DND-41 (cell line): ENCODE data around the gene SLC38A3.

Experiments
- EZH2 ChIP-seq: IDR thresholded peaks from 3 replicates; pipeline ENCODE4 v1.6.1; 2012; ENCODE audit warnings: borderline replicate concordance, low read depth, mild to moderate bottlenecking, moderate library complexity, low read length, inconsistent platforms; ENCODE audit not compliant: severe bottlenecking
- TF ChIP-seq, protein P1 (sequence below): IDR thresholded peaks from 2 replicates; pipeline ENCODE4 v1.5.1; 2012; ENCODE audit warnings: borderline replicate concordance, low read length, moderate library complexity, mild to moderate bottlenecking; ENCODE audit not compliant: poor library complexity, severe bottlenecking; ENCODE audit errors: extremely low read depth

DNA sequence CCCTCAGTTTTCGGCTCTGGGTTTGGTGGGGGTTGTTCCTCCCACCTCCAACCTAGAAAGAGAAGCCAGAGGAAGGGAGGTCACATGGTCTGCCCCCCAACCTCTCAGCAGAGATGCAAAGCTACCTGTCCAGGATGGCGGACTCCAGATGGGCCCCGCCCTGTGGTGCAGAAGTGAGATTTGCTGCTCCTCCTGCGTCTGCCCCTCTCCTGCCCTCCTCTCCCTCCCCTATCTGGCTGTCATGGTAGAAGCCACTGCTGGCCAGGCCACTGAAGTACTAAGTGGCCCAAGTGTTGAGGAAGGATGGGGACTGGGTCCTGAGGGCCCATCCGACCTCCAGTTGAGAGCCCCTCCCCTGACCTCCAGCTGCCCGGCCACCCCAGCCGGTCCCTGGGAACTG, 61.8 kb downstream of the SLC38A3 start:
- TF ChIP-seq, protein P1, sequence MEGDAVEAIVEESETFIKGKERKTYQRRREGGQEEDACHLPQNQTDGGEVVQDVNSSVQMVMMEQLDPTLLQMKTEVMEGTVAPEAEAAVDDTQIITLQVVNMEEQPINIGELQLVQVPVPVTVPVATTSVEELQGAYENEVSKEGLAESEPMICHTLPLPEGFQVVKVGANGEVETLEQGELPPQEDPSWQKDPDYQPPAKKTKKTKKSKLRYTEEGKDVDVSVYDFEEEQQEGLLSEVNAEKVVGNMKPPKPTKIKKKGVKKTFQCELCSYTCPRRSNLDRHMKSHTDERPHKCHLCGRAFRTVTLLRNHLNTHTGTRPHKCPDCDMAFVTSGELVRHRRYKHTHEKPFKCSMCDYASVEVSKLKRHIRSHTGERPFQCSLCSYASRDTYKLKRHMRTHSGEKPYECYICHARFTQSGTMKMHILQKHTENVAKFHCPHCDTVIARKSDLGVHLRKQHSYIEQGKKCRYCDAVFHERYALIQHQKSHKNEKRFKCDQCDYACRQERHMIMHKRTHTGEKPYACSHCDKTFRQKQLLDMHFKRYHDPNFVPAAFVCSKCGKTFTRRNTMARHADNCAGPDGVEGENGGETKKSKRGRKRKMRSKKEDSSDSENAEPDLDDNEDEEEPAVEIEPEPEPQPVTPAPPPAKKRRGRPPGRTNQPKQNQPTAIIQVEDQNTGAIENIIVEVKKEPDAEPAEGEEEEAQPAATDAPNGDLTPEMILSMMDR, result no peak
- no peak for TF ChIP-seq EZH2
